ENCODE results near the gene AACS. TPM values are rescaled to one million over a fixed set of nuclear protein-coding genes. Genes with fewer than 3 reads are reported as not detected.

AACS gene
- total and polyA plus RNA-seq, 2 of the 4 experiments (the other 2 are of a cell fraction) = 22.0 to 24.9 TPM

- no peak overlapping the region for H3K23ac ChIP-seq (ENCODE audit: low read depth, low read length)
- H3K9ac ChIP-seq (ENCODE audit: low read depth, low read length) = no peak overlapping the region
- no peak overlapping the region for H4K5ac ChIP-seq (ENCODE audit: low read depth, low read length)
- H2AFZ ChIP-seq (replicated peaks; ENCODE audit: low read length, poor library complexity) = no peak overlapping the region
- no peak for TF ChIP-seq SMC3 (IDR thresholded peaks at IDR 0.05; ENCODE audit: low read depth, low read length)
- TF ChIP-seq, protein P1, sequence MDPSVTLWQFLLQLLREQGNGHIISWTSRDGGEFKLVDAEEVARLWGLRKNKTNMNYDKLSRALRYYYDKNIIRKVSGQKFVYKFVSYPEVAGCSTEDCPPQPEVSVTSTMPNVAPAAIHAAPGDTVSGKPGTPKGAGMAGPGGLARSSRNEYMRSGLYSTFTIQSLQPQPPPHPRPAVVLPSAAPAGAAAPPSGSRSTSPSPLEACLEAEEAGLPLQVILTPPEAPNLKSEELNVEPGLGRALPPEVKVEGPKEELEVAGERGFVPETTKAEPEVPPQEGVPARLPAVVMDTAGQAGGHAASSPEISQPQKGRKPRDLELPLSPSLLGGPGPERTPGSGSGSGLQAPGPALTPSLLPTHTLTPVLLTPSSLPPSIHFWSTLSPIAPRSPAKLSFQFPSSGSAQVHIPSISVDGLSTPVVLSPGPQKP (IDR thresholded peaks at IDR 0.05; ENCODE audit: borderline replicate concordance, low read depth, low read length) = no peak
- no peak for TF ChIP-seq CHD1 (IDR thresholded peaks at IDR 0.05; ENCODE audit: low read depth, low read length)
- TF ChIP-seq MXI1 (IDR thresholded peaks at IDR 0.05; ENCODE audit: borderline replicate concordance, low read depth, low read length) = no peak
- TF ChIP-seq MAZ (IDR thresholded peaks at IDR 0.05; ENCODE audit: borderline replicate concordance, low read depth, low read length) = no peak
- TF ChIP-seq, protein P2, sequence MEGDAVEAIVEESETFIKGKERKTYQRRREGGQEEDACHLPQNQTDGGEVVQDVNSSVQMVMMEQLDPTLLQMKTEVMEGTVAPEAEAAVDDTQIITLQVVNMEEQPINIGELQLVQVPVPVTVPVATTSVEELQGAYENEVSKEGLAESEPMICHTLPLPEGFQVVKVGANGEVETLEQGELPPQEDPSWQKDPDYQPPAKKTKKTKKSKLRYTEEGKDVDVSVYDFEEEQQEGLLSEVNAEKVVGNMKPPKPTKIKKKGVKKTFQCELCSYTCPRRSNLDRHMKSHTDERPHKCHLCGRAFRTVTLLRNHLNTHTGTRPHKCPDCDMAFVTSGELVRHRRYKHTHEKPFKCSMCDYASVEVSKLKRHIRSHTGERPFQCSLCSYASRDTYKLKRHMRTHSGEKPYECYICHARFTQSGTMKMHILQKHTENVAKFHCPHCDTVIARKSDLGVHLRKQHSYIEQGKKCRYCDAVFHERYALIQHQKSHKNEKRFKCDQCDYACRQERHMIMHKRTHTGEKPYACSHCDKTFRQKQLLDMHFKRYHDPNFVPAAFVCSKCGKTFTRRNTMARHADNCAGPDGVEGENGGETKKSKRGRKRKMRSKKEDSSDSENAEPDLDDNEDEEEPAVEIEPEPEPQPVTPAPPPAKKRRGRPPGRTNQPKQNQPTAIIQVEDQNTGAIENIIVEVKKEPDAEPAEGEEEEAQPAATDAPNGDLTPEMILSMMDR (conservative IDR thresholded peaks at IDR 0.05; ENCODE audit: low read depth, low read length) = no peak
- no peak for TF ChIP-seq RCOR1 (IDR thresholded peaks at IDR 0.05; ENCODE audit: insufficient replicate concordance, low read length)
- TF ChIP-seq POLR2A (IDR thresholded peaks at IDR 0.05; ENCODE audit: low read depth, low read length) = no peak
- TF ChIP-seq RFX5 (IDR thresholded peaks at IDR 0.05; ENCODE audit: low read depth, low read length) = no peak
- TF ChIP-seq MAFK (IDR thresholded peaks at IDR 0.05; ENCODE audit: low read depth, low read length) = no peak
- TF ChIP-seq BHLHE40 (IDR thresholded peaks at IDR 0.05; ENCODE audit: low read depth, low read length) = no peak
- H3K18ac ChIP-seq (ENCODE audit: low read depth, low read length) = no peak overlapping the region
- WGBS, 2 experiments (ENCODE audit: extremely low coverage in 2 of 2, insufficient read length in 1 of 2) = no CpG with 5 or more reads among the region's 11 CpGs
- H4K8ac ChIP-seq (ENCODE audit: low read depth in 2 of 2, low read length in 2 of 2) = no peak overlapping the region
- DNase-seq = no peak
- in situ Hi-C loops (cut with MboI; ENCODE audit: low sequenced_read_pairs) = no loop called here
- dilution Hi-C loops (cut with HindIII; ENCODE audit: low sequenced_read_pairs, unreplicated experiment) = no loop called here
- no peaks in the 10 kb centered on the region for H3K79me1 ChIP-seq (ENCODE audit: low read depth in 1 of 2, low read length in 2 of 2)
- no peak overlapping the region for H3K27ac ChIP-seq (ENCODE audit: insufficient read depth, low read length)
- no peak overlapping the region for H2AK5ac ChIP-seq (ENCODE audit: low read depth, low read length)
- H3K4me2 ChIP-seq (ENCODE audit: low read depth, low read length) = no peak overlapping the region
- H3K56ac ChIP-seq (ENCODE audit: extremely low read depth, insufficient read depth, low read length) = no peak overlapping the region
- H3K9me1 ChIP-seq (ENCODE audit: insufficient read depth, low read length) = no peaks in the 10 kb centered on the region
- no peak overlapping the region for H2BK120ac ChIP-seq (ENCODE audit: low read depth, low read length)
- H2AK9ac ChIP-seq (replicated peaks; ENCODE audit: low read depth, low read length, poor library complexity) = no peak overlapping the region
- no peaks in the 10 kb centered on the region for H3K4me1 ChIP-seq (ENCODE audit: control insufficient read depth, insufficient read depth, low read length)
- H2BK5ac ChIP-seq (ENCODE audit: low read depth, low read length, poor library complexity, severe bottlenecking) = no peak overlapping the region
- H3K36me3 ChIP-seq (ENCODE audit: control insufficient read depth, insufficient read depth, low read length) = no peaks in the 10 kb centered on the region
- H4K91ac ChIP-seq (ENCODE audit: insufficient read depth, low read depth, low read length) = no peak overlapping the region
- H4K20me1 ChIP-seq (ENCODE audit: insufficient read depth, low read length) = no peaks in the 10 kb centered on the region
- peaks cover 2% of the 10 kb centered on the region; the same call in 1 of the 2 replicates for H3K27me3 ChIP-seq (ENCODE audit: control insufficient read depth, insufficient read depth, low read length)
- ATAC-seq (ENCODE audit: low read depth) = no peak
- H3K14ac ChIP-seq (replicated peaks; ENCODE audit: low read depth, low read length) = no peak overlapping the region
- intact Hi-C loops (cut with micrococcal nuclease) = no loop called here
- BruUV-seq (replicated peaks) = no TSS peak
- H2BK20ac ChIP-seq (ENCODE audit: low read depth, low read length) = no peak overlapping the region
- CTCF ChIA-PET = no interaction called here
- POLR2A ChIA-PET (ENCODE audit: unreplicated experiment) = no interaction called here
- no peak overlapping the region for H2BK15ac ChIP-seq (ENCODE audit: low read depth, low read length)
- no peak overlapping the region for H3K4ac ChIP-seq (ENCODE audit: low read depth, low read length)
- no peak overlapping the region for H3K4me3 ChIP-seq (ENCODE audit: insufficient read depth, low read depth, low read length)
- no peaks in the 10 kb centered on the region for H3K9me3 ChIP-seq (ENCODE audit: control insufficient read depth, insufficient read depth, low read length)
Observed at GRCh38 chr12:125149160-125150108, 84.2 kb downstream of the AACS start.
